GM19239 (cell line): ENCODE results near the gene NOP9.
A peak's percentile ranks its signal among the peaks of the same experiment; 100 is the strongest.
"Not testable (repeated sequence)": the region's sequence is repeated elsewhere in the genome, so short reads cannot be mapped to it uniquely, and the experiment has no call there.

Experiments used
- DNase-seq: peaks from one replicate; pipeline ENCODE4 v3.0.0; 2011; ENCODE audit warnings: low spot score; ENCODE audit not compliant: insufficient read length
- FAIRE-seq: peaks from 2 replicates; lab custom pipeline; 2011; peaks lifted over from hg19 to GRCh38; lab: Jason Lieb, UNC

NOP9 gene

GRCh38 chr14:24339284-24340151 is 39.9 kb downstream of the NOP9 start, which contains the start of gene RIPK3:
Gene RIPK3, minus strand, starts transcription at chr14:24339991. Its CDS starts 165 bp downstream, at chr14:24339826.
- peak; percentile 78 for DNase-seq
- peak; percentile 95 for FAIRE-seq

- no peak for FAIRE-seq
- no peak for DNase-seq
Measured at GRCh38 chr14:24340606-24341005, 41.0 kb downstream of the NOP9 start.

DNA sequence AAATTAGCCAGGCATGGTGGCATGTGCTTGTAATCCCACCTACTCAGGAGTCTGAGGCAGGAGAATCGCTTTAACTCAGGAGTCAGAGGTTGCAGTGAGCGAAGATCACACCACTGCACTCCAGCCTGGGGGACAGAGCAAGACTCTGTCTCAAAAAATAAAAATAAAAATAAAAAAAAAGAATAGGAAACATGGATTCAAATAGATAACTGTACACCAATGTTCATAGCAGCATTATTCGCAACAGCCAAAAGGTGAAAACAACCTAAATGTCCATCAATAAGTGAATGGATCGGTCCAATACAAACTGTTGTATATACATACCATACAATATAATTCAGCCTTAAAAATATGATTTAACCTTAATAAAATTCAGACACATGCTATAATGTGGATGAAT is 43.2 kb downstream of the NOP9 start:
- DNase-seq (no peak), FAIRE-seq (no peak)

GRCh38 chr14:24343795-24344660 is 44.4 kb downstream of the NOP9 start:
- DNase-seq, result no peak
- FAIRE-seq, result no peak

DNA sequence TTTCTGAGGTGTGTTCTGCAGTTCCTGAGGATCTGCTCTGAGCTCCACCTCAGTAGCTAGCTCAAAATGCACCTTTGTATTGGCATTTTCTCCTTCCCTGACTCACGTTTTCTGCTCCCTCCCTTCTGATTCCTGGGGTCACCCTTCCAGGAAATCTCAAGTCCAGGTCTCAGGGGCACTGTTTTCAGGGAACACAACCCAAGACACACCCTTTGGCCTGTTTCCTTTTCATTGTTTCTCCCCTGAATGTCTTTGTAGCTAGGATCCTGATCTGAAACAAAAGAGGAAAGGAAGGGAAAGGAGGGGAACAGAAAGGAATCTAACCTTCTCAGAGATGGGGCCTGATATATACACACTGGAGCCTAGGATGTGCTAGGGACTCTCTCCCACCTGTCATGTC is 47.5 kb downstream of the NOP9 start:
- no peak for DNase-seq
- FAIRE-seq, result no peak

DNA sequence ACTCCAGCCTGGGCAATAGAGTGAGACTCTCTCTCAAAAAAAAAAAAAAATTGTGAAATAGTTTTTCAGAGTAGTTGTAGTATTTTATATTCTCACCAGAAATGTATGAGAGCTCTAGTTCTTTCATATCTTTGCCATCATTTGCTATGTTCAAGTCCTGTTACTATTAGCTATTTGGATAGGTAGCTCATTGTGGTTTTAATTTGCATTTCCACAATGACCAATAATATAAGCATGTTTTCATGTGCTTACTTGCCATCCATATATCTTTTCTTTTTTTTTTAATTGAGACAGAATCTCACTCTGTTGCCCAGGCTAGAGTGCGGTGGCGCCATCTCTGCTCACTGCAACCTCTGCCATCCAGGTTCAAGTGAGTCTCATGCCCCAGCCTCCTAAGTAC is 48.5 kb downstream of the NOP9 start:
- FAIRE-seq, result no peak
- DNase-seq, result no peak

DNA sequence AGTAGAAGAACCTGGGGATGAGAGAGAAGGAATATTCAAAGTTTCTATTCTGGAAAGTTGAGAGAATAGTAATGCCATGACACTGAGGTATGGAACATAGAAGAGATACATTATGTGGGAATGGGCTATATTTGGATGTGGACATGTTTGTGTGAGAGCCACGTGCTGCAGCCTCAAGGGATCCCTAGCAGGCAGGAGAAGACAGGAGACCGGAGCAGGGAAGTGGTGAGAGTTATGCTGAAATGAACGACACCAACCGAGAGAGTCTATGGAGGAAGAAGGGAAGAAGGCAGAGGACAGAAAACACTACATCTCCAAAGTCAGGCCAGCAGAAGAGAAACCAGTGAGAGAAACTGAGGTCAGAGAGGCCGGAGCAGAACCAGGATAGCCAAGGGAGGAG is 50.1 kb downstream of the NOP9 start:
- DNase-seq (no peak), FAIRE-seq (no peak)

DNA sequence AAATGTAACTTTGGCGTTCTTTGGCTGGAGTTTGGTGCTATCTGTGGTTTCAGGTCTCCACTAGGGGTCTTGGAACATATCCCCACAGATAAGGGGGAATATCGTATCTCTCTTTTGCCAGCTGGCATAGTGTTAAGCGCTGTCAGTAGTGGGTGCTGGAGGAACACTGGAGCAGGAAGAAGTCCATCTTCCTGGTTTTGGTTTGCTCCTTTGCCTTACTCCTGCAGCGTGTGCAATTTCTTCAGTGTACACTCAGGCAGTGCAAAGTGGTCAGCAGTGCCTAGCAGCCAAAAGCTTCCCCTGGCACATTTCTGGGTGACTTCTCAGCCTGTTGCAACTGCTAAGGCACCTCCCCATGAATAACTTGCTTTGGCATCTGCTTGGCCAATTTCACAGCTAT is 51.9 kb downstream of the NOP9 start:
- no peak for DNase-seq
- no peak for FAIRE-seq

GRCh38 chr14:24353559-24354481 is 54.2 kb downstream of the NOP9 start:
- no peak for FAIRE-seq

DNA sequence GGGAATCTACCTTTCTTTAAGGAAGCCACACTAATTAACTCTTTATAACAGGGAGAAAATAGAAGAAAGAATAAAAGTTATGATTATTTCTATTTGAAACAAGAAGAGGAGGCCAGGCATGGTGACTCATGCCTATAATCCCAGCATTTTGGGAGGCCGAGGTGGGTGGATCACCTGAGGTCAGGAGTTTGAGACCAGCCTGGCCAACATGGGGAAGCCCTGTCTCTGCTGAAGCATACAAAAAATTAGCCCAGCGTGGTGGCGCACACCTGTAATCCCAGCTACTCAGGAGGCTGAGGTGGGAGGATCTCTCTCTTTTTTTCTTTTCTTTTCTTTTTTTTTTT is 54.8 kb downstream of the NOP9 start:
- FAIRE-seq, DNase-seq: not testable (repeated sequence)

More at GRCh38 chr14:24353559-24354481, 54.2 kb downstream of the NOP9 start:
- DNase-seq, result no peak

GRCh38 chr14:24355009-24355408 is 55.4 kb downstream of the NOP9 start:
- DNase-seq, result no peak
- FAIRE-seq, result no peak

DNA sequence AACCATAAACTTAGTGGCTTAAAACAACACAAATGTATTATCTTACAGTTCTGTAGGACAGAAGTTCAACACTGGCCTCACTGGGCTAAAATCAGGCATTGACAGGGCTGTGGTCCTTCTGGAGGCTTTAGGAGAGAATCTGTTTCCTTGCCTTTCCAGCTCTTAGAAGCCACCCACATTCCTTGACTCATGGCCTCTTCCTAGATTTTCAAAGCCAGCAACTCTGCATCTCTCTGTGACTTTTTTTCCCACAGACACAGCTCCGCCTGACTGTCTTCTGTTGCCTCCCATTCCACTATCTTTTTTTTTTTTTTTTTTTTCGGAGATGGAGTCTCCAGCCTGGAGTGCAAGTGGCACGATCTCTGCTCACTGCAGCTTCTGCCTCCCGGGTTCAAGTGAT is 56.6 kb downstream of the NOP9 start:
- DNase-seq, result no peak

More for the DNA sequence above, 56.6 kb downstream of the NOP9 start:
- no peak for FAIRE-seq
